Measurements from ENCODE around the gene KIFC1.

GRCh38 chr6:33375143-33375671 is 16.4 kb upstream of the KIFC1 start:
- TF ChIP-seq POLR2A (IDR thresholded peaks at IDR 0.05; ENCODE audit: low read depth, low read length) (no peak), POLR2AphosphoS5 (IDR thresholded peaks at IDR 0.05; ENCODE audit: low read depth, low read length) (no peak)
